ENCODE measurements around the gene DENND2A. TPM values are rescaled to one million over a fixed set of nuclear protein-coding genes. Genes with fewer than 3 reads are reported as not detected.
A peak's percentile ranks its signal among the peaks of the same experiment; 100 is the strongest.
"Not testable (repeated sequence)": the region's sequence is repeated elsewhere in the genome, so short reads cannot be mapped to it uniquely, and the experiment has no call there.

DENND2A gene
- total RNA-seq, 2 donors from 2014 or later, result 9.6 to 19.0 TPM

- ATAC-seq, result peak in 1 of 2 donors; percentile 61
- intact Hi-C loops (cut with DNase I), result no loop called here
- no peak for DNase-seq
Observed at GRCh38 chr7:140571538-140572122, 69.0 kb downstream of the DENND2A start.

GRCh38 chr7:140570120-140570519, 70.5 kb downstream of the DENND2A start:
- no peak for ATAC-seq
- intact Hi-C loops (cut with DNase I), result no loop called here
- DNase-seq, result no peak

GRCh38 chr7:140568021-140568813, 72.4 kb downstream of the DENND2A start:
- ATAC-seq (peak in 1 of 2 donors; percentile 29), DNase-seq (no peak)
- intact Hi-C loops (cut with DNase I), result no loop called here

- ATAC-seq; DNase-seq; intact Hi-C loops (cut with DNase I): not testable (repeated sequence)
Observed at GRCh38 chr7:140566186-140566585, 74.4 kb downstream of the DENND2A start.

- ATAC-seq; DNase-seq; intact Hi-C loops (cut with DNase I): not testable (repeated sequence)
Observed at GRCh38 chr7:140565761-140566160, 74.9 kb downstream of the DENND2A start.

- no peak for DNase-seq
- no peak for ATAC-seq
- intact Hi-C loops (cut with DNase I), result no loop called here
Observed at GRCh38 chr7:140564643-140565042, 76.0 kb downstream of the DENND2A start.

GRCh38 chr7:140562926-140563481, 77.6 kb downstream of the DENND2A start:
- intact Hi-C loops (cut with DNase I), result no loop called here
- DNase-seq (no peak), ATAC-seq (no peak)

GRCh38 chr7:140559410-140559809, 81.2 kb downstream of the DENND2A start:
- no peak for ATAC-seq
- intact Hi-C loops (cut with DNase I), result no loop called here
- DNase-seq, result no peak

- ATAC-seq, result no peak
- DNase-seq, result no peak
- intact Hi-C loops (cut with DNase I), result no loop called here
Observed at GRCh38 chr7:140557809-140558518, 82.6 kb downstream of the DENND2A start.

GRCh38 chr7:140557069-140557468, 83.5 kb downstream of the DENND2A start:
- DNase-seq (no peak), ATAC-seq (no peak)

GRCh38 chr7:140553236-140553635, 87.4 kb downstream of the DENND2A start:
- DNase-seq; ATAC-seq; intact Hi-C loops (cut with DNase I): not testable (repeated sequence)

More at GRCh38 chr7:140557069-140557468, 83.5 kb downstream of the DENND2A start:
- intact Hi-C loops (cut with DNase I), result no loop called here

GRCh38 chr7:140552240-140552679, 88.4 kb downstream of the DENND2A start:
- no peak for DNase-seq
- no peak for ATAC-seq
- intact Hi-C loops (cut with DNase I), result no loop called here

- peak; percentile 49 to 50 for ATAC-seq
- intact Hi-C loops (cut with DNase I), result no loop called here
Observed at GRCh38 chr7:140551355-140552239, 89.0 kb downstream of the DENND2A start.

GRCh38 chr7:140546947-140547346, 93.7 kb downstream of the DENND2A start:
- ATAC-seq (no peak), DNase-seq (no peak)
- intact Hi-C loops (cut with DNase I), result no loop called here

More at GRCh38 chr7:140551355-140552239, 89.0 kb downstream of the DENND2A start:
- DNase-seq, result no peak

GRCh38 chr7:140544388-140544826, 96.2 kb downstream of the DENND2A start:
- no peak for DNase-seq
- ATAC-seq, result no peak
- intact Hi-C loops (cut with DNase I), result no loop called here

GRCh38 chr7:140542228-140542603, 98.4 kb downstream of the DENND2A start:
- peak; percentile 85 to 89 for ATAC-seq
- intact Hi-C loops (cut with DNase I), result no loop called here
- peak; percentile 49 for DNase-seq

- intact Hi-C loops (cut with DNase I), result no loop called here
- DNase-seq, result peak; percentile 49
- ATAC-seq, result peak; percentile 60 to 86
Observed at GRCh38 chr7:140541513-140542227, 98.9 kb downstream of the DENND2A start.

- DNase-seq (no peak), ATAC-seq (no peak)
- intact Hi-C loops (cut with DNase I), result no loop called here
Observed at GRCh38 chr7:140541176-140541512, 99.5 kb downstream of the DENND2A start.
